Measurements from ENCODE around the gene TRPM2.

DNA sequence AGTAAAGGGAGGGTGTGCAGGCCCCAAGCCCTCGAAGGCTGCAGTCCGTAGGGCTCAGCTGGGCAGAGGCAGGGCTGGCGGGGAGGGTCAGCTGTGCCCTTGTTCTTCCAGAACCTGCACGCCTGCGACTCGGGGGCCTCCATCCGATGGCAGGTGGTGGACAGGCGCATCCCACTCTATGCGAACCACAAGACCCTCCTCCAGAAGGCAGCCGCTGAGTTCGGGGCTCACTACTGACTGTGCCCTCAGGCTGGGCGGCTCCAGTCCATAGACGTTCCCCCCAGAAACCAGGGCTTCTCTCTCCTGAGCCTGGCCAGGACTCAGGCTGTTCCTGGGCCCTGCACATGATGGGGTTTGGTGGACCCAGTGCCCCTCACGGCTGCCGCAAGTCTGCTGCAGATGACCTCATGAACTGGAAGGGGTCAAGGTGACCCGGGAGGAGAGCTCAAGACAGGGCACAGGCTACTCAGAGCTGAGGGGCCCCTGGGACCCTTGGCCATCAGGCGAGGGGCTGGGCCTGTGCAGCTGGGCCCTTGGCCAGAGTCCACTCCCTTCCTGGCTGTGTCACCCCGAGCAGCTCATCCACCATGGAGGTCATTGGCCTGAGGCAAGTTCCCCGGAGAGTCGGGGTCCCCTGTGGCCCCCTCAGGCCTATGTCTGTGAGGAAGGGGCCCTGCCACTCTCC, 88.3 kb downstream of the TRPM2 start:
- no peak for TF ChIP-seq ZFX (IDR thresholded peaks at IDR 0.05; ENCODE audit: borderline replicate concordance)
- TF ChIP-seq, protein P1, sequence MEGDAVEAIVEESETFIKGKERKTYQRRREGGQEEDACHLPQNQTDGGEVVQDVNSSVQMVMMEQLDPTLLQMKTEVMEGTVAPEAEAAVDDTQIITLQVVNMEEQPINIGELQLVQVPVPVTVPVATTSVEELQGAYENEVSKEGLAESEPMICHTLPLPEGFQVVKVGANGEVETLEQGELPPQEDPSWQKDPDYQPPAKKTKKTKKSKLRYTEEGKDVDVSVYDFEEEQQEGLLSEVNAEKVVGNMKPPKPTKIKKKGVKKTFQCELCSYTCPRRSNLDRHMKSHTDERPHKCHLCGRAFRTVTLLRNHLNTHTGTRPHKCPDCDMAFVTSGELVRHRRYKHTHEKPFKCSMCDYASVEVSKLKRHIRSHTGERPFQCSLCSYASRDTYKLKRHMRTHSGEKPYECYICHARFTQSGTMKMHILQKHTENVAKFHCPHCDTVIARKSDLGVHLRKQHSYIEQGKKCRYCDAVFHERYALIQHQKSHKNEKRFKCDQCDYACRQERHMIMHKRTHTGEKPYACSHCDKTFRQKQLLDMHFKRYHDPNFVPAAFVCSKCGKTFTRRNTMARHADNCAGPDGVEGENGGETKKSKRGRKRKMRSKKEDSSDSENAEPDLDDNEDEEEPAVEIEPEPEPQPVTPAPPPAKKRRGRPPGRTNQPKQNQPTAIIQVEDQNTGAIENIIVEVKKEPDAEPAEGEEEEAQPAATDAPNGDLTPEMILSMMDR (IDR thresholded peaks at IDR 0.05) = no peak
